Measurements from ENCODE around the gene STK32B.

Gene STK32B

GRCh38 chr4:5200513-5200912 lies 149.2 kb downstream of the STK32B start:
- H3K4me1 ChIP-seq (ENCODE audit: control insufficient read depth in 1 of 2, insufficient read depth in 1 of 2, low read depth in 1 of 2, low read length in 1 of 2) = no peaks in the 10 kb centered on the region
- no peaks in the 10 kb centered on the region for H3K36me3 ChIP-seq
- H3K4me3 ChIP-seq (ENCODE audit: low read depth in 1 of 2, low read length in 1 of 2) = no peak overlapping the region
- H3K27ac ChIP-seq = no peak overlapping the region
- no peaks in the 10 kb centered on the region for H3K9me3 ChIP-seq
- no peaks in the 10 kb centered on the region for H3K27me3 ChIP-seq
- no peak for TF ChIP-seq CTCF (IDR thresholded peaks at IDR 0.05)

GRCh38 chr4:5203309-5203992 lies 152.2 kb downstream of the STK32B start:
- H3K4me1 ChIP-seq (ENCODE audit: control insufficient read depth in 1 of 2, insufficient read depth in 1 of 2, low read depth in 1 of 2, low read length in 1 of 2) = no peaks in the 10 kb centered on the region
- TF ChIP-seq CTCF (IDR thresholded peaks at IDR 0.05) = no peak
- H3K9me3 ChIP-seq = no peaks in the 10 kb centered on the region
- no peaks in the 10 kb centered on the region for H3K27me3 ChIP-seq
- H3K36me3 ChIP-seq = no peaks in the 10 kb centered on the region
- no peak overlapping the region for H3K4me3 ChIP-seq (ENCODE audit: low read depth in 1 of 2, low read length in 1 of 2)
- no peak overlapping the region for H3K27ac ChIP-seq

GRCh38 chr4:5203993-5204310 lies 152.7 kb downstream of the STK32B start:
- Histone ChIP-seq H3K27ac (no peak overlapping the region), H3K4me1 (ENCODE audit: control insufficient read depth in 1 of 2, insufficient read depth in 1 of 2, low read depth in 1 of 2, low read length in 1 of 2) (no peaks in the 10 kb centered on the region), H3K4me3 (ENCODE audit: low read depth in 1 of 2, low read length in 1 of 2) (no peak overlapping the region), H3K9me3 (no peaks in the 10 kb centered on the region), H3K27me3 (no peaks in the 10 kb centered on the region), H3K36me3 (no peaks in the 10 kb centered on the region)
- TF ChIP-seq CTCF (IDR thresholded peaks at IDR 0.05) = no peak

- no peaks in the 10 kb centered on the region for H3K9me3 ChIP-seq
- H3K4me3 ChIP-seq (ENCODE audit: low read depth in 1 of 2, low read length in 1 of 2) = no peak overlapping the region
- no peaks in the 10 kb centered on the region for H3K27me3 ChIP-seq
- no peak for TF ChIP-seq CTCF (IDR thresholded peaks at IDR 0.05)
- no peak overlapping the region for H3K27ac ChIP-seq
- H3K36me3 ChIP-seq = no peaks in the 10 kb centered on the region
- H3K4me1 ChIP-seq (ENCODE audit: control insufficient read depth in 1 of 2, insufficient read depth in 1 of 2, low read depth in 1 of 2, low read length in 1 of 2) = no peaks in the 10 kb centered on the region
Measured at GRCh38 chr4:5204781-5205180, 153.5 kb downstream of the STK32B start.

GRCh38 chr4:5206016-5206790 lies 154.9 kb downstream of the STK32B start:
- Histone ChIP-seq H3K27me3 (no peaks in the 10 kb centered on the region), H3K27ac (no peak overlapping the region), H3K4me1 (ENCODE audit: control insufficient read depth in 1 of 2, insufficient read depth in 1 of 2, low read depth in 1 of 2, low read length in 1 of 2) (no peaks in the 10 kb centered on the region), H3K9me3 (no peaks in the 10 kb centered on the region), H3K4me3 (ENCODE audit: low read depth in 1 of 2, low read length in 1 of 2) (no peak overlapping the region), H3K36me3 (no peaks in the 10 kb centered on the region)
- TF ChIP-seq CTCF (IDR thresholded peaks at IDR 0.05) = no peak

All from neutrophil (primary cell).